ENCODE results near the gene MFN2.

- TF ChIP-seq CTCF (IDR thresholded peaks at IDR 0.05) (no peak), POLR2A (IDR thresholded peaks at IDR 0.05) (no peak), POLR2AphosphoS5 (IDR thresholded peaks at IDR 0.05) (no peak)
Measured at GRCh38 chr1:12026586-12026985, 46.3 kb downstream of the MFN2 start.
